Left lung (tissue), 10 donors: ENCODE measurements around the gene ARSB. TPM values are rescaled to one million over a fixed set of nuclear protein-coding genes. Genes with fewer than 3 reads are reported as not detected.
"Not testable (repeated sequence)": the region's sequence is repeated elsewhere in the genome, so short reads cannot be mapped to it uniquely, and the experiment has no call there.

Source experiments
- ATAC-seq: fragments of 200-7000 bp; cut with Tn5 transposase; one replicate; pipeline ENCODE4 v1.9.1; 2020; ENCODE audit warnings: moderate library complexity
- DNase-seq, 4 donors: peaks; one replicate each; pipeline ENCODE4 v3.0.0-alpha.2; 2013 to 2020
- H3K27ac ChIP-seq, 2 donors: fragments of 200-600 bp; sonication (generic) in 1 of 2; one replicate each; pipeline versions ENCODE4 v1.5.0 to v1.8.0; 2020 to 2021
- H3K27me3 ChIP-seq, 2 donors: fragments of 200-600 bp; sonication (generic) in 1 of 2; one replicate each; pipeline versions ENCODE4 v1.5.0 to v1.8.0; 2020 to 2021
- H3K36me3 ChIP-seq, 2 donors: fragments of 200-600 bp; sonication (generic) in 1 of 2; one replicate each; pipeline versions ENCODE4 v1.5.0 to v1.8.0; 2020 to 2021
- H3K4me1 ChIP-seq, 2 donors: fragments of 200-600 bp; one replicate each; pipeline ENCODE4 v1.8.0; 2021
- H3K4me3 ChIP-seq, 2 donors: fragments of 200-600 bp; sonication (generic) in 1 of 2; one replicate each; pipeline versions ENCODE4 v1.5.0 to v1.8.0; 2020 to 2021; ENCODE audit warnings: mild to moderate bottlenecking in 1 of 2
- H3K9me3 ChIP-seq, 2 donors: fragments of 200-600 bp; sonication (generic) in 1 of 2; one replicate each; pipeline versions ENCODE4 v1.5.0 to v1.8.0; 2020 to 2021
- intact Hi-C, 2 donors: fragments of 100-400 bp; cut with DNase I; formaldehyde crosslinking; loops; one replicate each; pipeline versions ENCODE4 v1.11.2 to v1.14.2; 2022
- polyA plus RNA-seq, 6 donors: library from polyadenylated mRNA; unstranded; fragments of 120-200 nt; gene quantifications; one replicate each; pipeline ENCODE4 v1.2.1, GENCODE V29; 2013; ENCODE audit not compliant: insufficient read length in 6 of 6
- total RNA-seq, 2 donors: library from RNA; stranded (reverse); fragmentation: NEBNext Ultra II Directional; extraction: Animal tissue kit (Norgen Biotek cat#: 25700); gene quantifications; one replicate each; pipeline ENCODE4 v1.2.1, GENCODE V29; 2021
- TF ChIP-seq, protein P1 (sequence below), 2 donors: fragments of 200-600 bp; sonication (generic) in 1 of 2; IDR thresholded peaks; one replicate each; pipeline versions ENCODE4 v1.5.0 to v1.8.0; 2021; ENCODE audit warnings: antibody characterized with exemption in 2 of 2
- donor health status: DM: no; HTN: yes; CAD: no.
- donor health status: DM: no; HTN: no; CAD: no.

ARSB gene
- total and polyA plus RNA-seq, 8 donors = 13.2 to 26.0 (median 16.8) TPM

DNA sequence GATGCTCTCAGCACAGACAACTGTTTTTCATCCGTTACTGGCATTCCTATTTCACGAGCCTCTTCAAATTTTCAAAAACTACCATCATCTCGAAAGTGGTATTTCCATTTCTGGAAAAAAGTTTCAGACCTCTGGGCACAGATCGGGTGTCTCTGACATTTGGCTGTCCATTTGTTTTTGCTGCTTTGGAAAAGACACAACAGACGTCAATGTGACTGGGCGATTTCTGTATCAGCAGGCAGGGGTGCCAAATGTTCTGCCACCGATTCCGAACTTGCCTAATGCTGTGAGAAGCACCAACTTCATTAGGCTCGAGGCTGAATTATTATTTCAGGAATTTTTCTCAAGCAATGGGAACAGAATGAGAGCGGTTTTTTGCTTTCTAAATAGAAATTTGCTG, 105.6 kb downstream of the ARSB start:
- no peak overlapping the region for H3K4me3 ChIP-seq
- no peaks in the 10 kb centered on the region for H3K4me1 ChIP-seq
- DNase-seq = no peak
- TF ChIP-seq, protein P1, sequence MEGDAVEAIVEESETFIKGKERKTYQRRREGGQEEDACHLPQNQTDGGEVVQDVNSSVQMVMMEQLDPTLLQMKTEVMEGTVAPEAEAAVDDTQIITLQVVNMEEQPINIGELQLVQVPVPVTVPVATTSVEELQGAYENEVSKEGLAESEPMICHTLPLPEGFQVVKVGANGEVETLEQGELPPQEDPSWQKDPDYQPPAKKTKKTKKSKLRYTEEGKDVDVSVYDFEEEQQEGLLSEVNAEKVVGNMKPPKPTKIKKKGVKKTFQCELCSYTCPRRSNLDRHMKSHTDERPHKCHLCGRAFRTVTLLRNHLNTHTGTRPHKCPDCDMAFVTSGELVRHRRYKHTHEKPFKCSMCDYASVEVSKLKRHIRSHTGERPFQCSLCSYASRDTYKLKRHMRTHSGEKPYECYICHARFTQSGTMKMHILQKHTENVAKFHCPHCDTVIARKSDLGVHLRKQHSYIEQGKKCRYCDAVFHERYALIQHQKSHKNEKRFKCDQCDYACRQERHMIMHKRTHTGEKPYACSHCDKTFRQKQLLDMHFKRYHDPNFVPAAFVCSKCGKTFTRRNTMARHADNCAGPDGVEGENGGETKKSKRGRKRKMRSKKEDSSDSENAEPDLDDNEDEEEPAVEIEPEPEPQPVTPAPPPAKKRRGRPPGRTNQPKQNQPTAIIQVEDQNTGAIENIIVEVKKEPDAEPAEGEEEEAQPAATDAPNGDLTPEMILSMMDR (IDR thresholded peaks at IDR 0.05) = no peak
- H3K27me3 ChIP-seq = no peaks in the 10 kb centered on the region
- peaks cover 0 to 3% of the 10 kb centered on the region in 2 donors for H3K36me3 ChIP-seq
- no peak for ATAC-seq
- no peaks in the 10 kb centered on the region for H3K9me3 ChIP-seq
- intact Hi-C loops = no loop called here
- H3K27ac ChIP-seq = no peak overlapping the region

DNA sequence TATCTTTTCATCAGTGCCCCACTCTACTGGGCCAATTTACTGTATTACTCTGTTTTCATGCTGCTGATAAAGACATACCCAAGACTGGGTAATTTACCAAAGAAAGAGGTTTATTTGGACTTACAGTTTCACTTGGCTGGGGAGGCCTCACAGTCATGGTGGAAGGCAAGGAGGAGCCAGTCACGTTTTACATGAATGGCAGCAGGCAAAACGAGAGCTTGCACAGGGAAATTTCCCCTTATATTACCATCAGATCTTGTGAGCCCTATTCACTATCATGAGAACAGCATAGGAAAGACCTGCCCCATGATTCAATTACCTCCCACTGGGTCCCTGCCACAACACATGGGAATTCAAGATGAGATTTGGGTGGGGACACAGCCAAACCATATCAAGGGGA, 119.0 kb downstream of the ARSB start:
- H3K4me1 ChIP-seq, DNase-seq, H3K36me3 ChIP-seq, H3K27ac ChIP-seq, H3K4me3 ChIP-seq, ATAC-seq, intact Hi-C loops, H3K27me3 ChIP-seq: not testable (repeated sequence)
- peaks cover 0 to 15% of the 10 kb centered on the region in 2 donors for H3K9me3 ChIP-seq

DNA sequence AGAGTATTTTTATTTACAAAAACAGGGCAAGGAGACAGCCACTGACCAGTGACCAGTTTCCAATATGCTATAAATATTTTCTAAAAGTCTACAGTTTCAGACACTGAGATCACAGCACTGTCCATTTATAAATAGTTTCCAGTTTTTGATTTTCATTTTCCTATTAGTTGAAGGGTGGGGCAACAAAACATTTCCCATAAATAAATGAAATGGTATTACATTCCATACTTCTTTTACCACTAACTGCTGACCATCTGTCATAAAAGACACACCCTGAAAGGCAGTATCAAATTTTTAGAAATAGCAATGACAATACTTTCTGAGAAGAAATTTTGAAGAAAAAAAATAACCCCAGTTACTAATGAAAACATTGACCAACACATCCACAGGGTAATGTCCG, 126.7 kb downstream of the ARSB start:
- Histone ChIP-seq H3K27ac (no peak overlapping the region), H3K36me3 (no peaks in the 10 kb centered on the region), H3K9me3 (peaks cover 0 to 15% of the 10 kb centered on the region in 2 donors), H3K27me3 (no peaks in the 10 kb centered on the region), H3K4me1 (no peaks in the 10 kb centered on the region), H3K4me3 (no peak overlapping the region)
- TF ChIP-seq, protein P1 (IDR thresholded peaks at IDR 0.05) = no peak
- no peak for DNase-seq
- no peak for ATAC-seq
- intact Hi-C loops = no loop called here

DNA sequence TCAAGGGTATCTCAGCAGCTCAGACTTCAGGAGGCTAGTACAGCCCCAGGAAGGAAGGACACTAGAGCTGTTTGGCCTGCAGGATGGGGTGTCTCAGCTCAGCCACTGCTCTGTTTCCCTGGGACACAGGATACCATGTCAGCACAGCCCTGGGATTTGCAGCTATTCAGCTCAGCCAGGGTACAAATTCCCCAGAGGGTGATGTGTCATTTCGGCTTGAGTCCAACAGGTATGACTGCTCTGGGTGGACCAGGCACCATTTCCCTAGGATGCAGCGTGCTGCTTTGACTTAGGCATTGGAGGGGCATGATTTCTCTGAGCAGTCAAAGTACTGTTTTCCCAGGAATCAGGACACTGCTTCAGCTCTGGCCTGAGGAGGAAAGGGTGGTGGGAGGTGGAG, 130.1 kb downstream of the ARSB start:
- intact Hi-C loops = no loop called here
- TF ChIP-seq, protein P1 (IDR thresholded peaks at IDR 0.05) = no peak
- ATAC-seq = no peak
- Histone ChIP-seq H3K27me3 (no peaks in the 10 kb centered on the region), H3K27ac (no peak overlapping the region), H3K36me3 (no peaks in the 10 kb centered on the region), H3K4me3 (no peak overlapping the region), H3K4me1 (no peaks in the 10 kb centered on the region), H3K9me3 (peaks cover 0 to 10% of the 10 kb centered on the region in 2 donors)
- no peak for DNase-seq

DNA sequence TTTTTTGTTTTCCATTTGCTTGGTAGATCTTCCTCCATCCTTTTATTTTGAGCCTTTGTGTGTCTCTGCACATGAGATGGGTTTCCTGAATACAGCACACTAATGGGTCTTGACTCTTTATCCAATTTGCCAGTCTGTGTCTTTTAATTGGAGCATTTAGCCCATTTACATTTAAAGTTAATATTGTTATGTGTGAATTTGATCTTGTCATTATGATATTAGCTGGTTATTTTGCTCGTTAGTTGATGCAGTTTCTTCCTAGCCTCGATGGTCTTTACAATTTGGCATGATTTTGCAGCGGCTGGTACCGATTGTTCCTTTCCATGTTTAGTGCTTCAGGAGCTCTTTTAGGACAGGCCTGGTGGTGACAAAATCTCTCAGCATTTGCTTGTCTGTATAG, 133.2 kb downstream of the ARSB start:
- intact Hi-C loops, DNase-seq, ATAC-seq: not testable (repeated sequence)

DNA sequence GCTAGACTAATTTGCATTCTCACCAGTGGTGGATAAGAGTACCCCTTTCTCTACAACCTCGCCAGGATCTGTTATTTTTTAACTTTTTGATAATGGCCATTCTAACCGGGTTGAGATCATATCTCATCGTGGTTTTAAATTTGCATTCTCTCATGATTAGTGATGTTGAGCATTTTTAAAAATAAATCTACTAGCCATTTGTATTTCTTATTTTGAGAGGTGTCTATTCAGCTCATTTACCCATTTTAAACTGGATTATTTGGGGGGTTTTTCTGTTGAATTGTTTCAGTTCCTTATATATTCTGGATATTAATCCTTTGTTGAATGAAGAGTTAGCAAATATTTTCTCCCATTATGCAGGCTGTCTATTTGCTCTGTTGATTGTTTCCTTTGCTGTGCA, 139.6 kb downstream of the ARSB start:
- ATAC-seq (no peak), DNase-seq (no peak)
- Histone ChIP-seq H3K9me3 (peaks cover 0 to 11% of the 10 kb centered on the region in 2 donors), H3K4me1 (no peaks in the 10 kb centered on the region), H3K27me3 (no peaks in the 10 kb centered on the region), H3K36me3 (no peaks in the 10 kb centered on the region), H3K27ac (no peak overlapping the region), H3K4me3 (no peak overlapping the region)
- TF ChIP-seq, protein P1 (IDR thresholded peaks at IDR 0.05) = no peak
- intact Hi-C loops = no loop called here

More for the DNA sequence above, 133.2 kb downstream of the ARSB start:
- H3K9me3 ChIP-seq = peaks cover 0 to 12% of the 10 kb centered on the region in 2 donors
- H3K27me3 ChIP-seq, H3K4me1 ChIP-seq, H3K4me3 ChIP-seq, H3K27ac ChIP-seq, H3K36me3 ChIP-seq: not testable (repeated sequence)
